Right ventricle myocardium inferior (tissue), 1 donor: ENCODE data around the gene FOXJ1. TPM values are rescaled to one million over a fixed set of nuclear protein-coding genes. Genes with fewer than 3 reads are reported as not detected.

Experiments used
- ATAC-seq: fragments of 200-7000 bp; cut with Tn5 transposase; one replicate; pipeline ENCODE4 v1.9.1; 2020; ENCODE audit warnings: mild to moderate bottlenecking, moderate library complexity
- DNase-seq: peaks from one replicate; pipeline ENCODE4 v3.0.0; 2021; ENCODE audit errors: missing footprints
- intact Hi-C: fragments of 100-400 bp; cut with DNase I; formaldehyde crosslinking; loops from one replicate; pipeline ENCODE4 v1.11.0; 2022
- total RNA-seq: library from RNA; stranded (reverse); fragmentation: NEBNext Ultra II Directional; extraction: Animal tissue kit (Norgen Biotek cat#: 25700); gene quantifications from one replicate; pipeline ENCODE4 v1.2.1, GENCODE V29; 2021
- donor health status: DM: no; HTN: yes; CAD: no; lungs with severe emphysema.

FOXJ1 gene
- total RNA-seq, 1 donor from 2014 or later = not detected

GRCh38 chr17:76164331-76164730 is 23.3 kb upstream of the FOXJ1 start:
- intact Hi-C loops = no loop called here
- DNase-seq = no peak
- ATAC-seq = no peak

DNA sequence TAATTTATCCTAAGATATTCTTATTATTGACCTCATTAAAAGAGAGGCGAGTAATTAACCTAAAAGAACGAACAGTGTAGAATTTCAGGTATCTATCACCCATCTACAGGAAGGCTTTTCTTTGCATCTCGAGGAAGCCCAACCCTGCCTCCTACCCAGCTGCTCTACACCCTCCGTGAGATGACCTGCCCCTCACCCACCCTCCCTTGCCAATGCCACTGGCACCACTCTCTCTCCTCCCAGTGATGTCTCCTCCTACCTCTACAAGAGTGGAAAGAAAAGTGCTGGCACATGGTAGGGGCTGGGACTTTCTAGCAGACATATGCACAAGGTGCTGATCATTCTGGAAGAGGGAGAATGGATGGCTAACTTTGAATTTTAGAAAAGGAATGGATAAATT is 22.9 kb upstream of the FOXJ1 start:
- ATAC-seq (no peak), DNase-seq (no peak)
- intact Hi-C loops = no loop called here

GRCh38 chr17:76161619-76162266 is 20.7 kb upstream of the FOXJ1 start:
- intact Hi-C loops = no loop called here
- no peak for DNase-seq
- ATAC-seq = no peak

DNA sequence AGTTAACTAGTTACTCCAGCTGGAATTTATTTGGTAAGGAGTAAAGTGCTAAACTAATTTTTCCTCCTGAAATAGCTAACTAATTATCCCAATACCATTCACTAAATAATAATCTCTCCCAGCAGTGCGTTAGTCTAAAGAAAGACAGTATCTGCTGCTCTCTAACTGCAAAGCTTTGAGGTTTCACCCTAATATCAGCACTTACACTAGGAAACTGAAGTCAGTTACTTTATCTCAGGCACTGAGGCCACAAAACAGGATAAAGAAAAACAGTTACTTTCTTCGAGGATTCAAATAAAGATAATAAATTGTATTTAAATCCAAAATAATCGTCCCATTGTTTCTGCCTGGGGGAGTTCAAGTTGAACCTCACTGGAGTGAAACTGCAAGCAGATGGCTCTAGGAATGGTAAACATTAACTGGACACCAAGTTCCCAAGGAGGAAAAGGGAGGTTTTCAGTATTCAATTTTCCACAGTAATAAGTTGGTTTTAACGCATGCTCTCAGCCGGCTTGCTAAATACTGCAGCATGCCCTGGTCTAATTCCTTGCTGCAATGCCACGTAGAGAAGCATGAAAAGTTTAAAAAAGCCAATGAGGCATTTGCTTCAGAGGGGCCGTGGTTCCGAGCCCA is 20.0 kb upstream of the FOXJ1 start:
- no peak for ATAC-seq
- no peak for DNase-seq
- intact Hi-C loops = no loop called here

- ATAC-seq (no peak), DNase-seq (no peak)
Measured at GRCh38 chr17:76159157-76159556, 18.1 kb upstream of the FOXJ1 start.

GRCh38 chr17:76157759-76158158 is 16.7 kb upstream of the FOXJ1 start:
- DNase-seq (no peak), ATAC-seq (no peak)
- intact Hi-C loops = no loop called here

More at GRCh38 chr17:76159157-76159556, 18.1 kb upstream of the FOXJ1 start:
- intact Hi-C loops = no loop called here

- DNase-seq (no peak), ATAC-seq (no peak)
- intact Hi-C loops = no loop called here
Measured at GRCh38 chr17:76156662-76156991, 15.6 kb upstream of the FOXJ1 start.

- ATAC-seq (no peak), DNase-seq (no peak)
- intact Hi-C loops = no loop called here
Measured at GRCh38 chr17:76155988-76156661, 15.1 kb upstream of the FOXJ1 start.

DNA sequence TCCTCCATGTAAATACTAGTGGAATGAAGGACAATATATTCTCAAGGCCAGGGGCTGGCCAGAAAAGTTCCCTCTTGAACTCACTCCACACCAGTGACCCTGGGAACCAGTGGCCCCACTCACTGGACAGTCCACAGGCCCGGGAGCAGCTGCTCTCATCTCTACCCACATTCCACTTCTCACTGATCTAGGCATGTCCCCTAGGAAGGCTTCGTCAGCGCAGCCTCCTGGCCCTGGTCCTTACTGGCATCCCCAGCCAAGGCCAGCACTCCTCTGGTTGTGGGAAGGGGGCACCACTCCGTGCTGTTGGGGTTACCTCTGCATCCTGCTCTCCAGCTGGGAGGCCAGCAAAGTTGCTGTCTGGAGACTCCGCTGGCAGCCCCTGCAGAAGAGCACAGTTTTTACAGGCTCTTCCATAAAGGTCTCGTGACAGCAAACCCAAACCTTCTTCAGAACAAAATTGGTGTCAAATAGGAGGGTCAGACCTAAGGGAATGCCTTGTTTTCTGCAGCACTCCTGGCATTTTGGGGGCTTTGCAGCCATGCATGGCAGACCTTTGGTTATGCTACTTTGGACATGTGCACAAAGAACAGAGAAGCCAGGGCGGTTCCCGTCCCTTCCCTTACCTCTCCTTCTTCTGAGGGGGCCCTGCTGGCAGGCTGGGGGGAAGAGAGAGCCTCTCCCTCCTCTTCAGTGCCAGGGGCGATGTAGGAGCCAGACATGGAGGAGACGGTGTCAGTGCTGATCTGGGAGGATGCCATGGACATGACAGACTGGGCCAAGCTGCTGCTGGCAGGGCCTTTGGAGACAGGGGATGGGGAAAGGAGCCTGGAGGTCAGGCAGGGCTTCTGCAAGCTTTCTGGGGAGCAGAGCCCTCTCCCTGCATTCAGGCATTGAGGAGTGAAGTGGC is 14.1 kb upstream of the FOXJ1 start:
- intact Hi-C loops = no loop called here
- peak; percentile 39 for ATAC-seq
- DNase-seq = no peak

GRCh38 chr17:76154292-76154691 is 13.2 kb upstream of the FOXJ1 start:
- ATAC-seq = no peak
- DNase-seq = no peak
- intact Hi-C loops = no loop called here

DNA sequence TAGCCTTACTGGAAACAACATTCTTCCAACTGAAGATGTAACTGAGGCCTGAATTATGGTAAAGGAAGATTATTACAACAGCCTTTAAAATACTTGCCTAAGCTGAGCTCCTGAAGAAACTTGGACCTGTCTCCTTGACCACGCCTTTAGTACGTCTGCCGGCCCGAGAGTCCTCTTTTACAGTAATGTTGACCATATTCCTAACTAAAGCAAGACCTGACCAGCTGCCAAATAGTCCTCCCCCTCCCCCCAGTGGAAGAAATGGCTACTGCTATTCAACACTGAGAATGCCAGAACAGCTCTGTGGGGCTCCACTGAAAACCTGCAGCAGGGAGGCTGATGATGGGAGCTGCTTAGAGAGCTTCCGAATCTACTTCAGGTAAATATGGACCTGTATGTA is 12.6 kb upstream of the FOXJ1 start:
- ATAC-seq (no peak), DNase-seq (no peak)
- intact Hi-C loops = no loop called here

- ATAC-seq = no peak
- DNase-seq = no peak
- intact Hi-C loops = no loop called here
Measured at GRCh38 chr17:76153202-76153601, 12.2 kb upstream of the FOXJ1 start.

GRCh38 chr17:76152591-76152990 is 11.5 kb upstream of the FOXJ1 start:
- ATAC-seq (no peak), DNase-seq (no peak)
- intact Hi-C loops = no loop called here

DNA sequence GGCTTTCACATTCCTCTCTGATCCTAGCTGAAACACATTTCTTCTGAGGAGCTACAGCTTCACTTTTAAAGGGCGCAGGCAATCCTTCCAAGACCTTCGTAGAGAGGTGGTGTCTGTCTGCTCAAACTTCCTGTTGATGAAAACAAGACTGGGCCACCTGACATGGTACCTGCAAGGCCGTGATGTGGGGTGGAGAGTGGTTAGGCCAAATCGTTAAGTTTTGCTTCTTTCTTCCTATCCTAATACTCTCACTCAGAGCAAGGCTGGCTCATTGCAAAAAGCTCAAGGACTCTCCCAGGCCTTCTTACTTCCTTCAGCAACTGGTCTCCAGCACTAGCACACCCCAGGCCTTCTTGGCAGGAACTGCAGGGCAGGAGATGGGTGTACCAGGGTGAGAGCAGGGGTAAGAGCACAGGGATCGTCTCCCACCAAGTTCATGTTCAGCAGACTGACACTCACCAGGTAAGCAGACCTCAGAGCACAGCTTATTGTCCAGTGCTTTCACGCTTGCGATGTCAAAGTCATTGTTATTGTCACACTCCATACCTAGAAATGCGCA is 10.9 kb upstream of the FOXJ1 start:
- DNase-seq (no peak), ATAC-seq (no peak)
- intact Hi-C loops = no loop called here

DNA sequence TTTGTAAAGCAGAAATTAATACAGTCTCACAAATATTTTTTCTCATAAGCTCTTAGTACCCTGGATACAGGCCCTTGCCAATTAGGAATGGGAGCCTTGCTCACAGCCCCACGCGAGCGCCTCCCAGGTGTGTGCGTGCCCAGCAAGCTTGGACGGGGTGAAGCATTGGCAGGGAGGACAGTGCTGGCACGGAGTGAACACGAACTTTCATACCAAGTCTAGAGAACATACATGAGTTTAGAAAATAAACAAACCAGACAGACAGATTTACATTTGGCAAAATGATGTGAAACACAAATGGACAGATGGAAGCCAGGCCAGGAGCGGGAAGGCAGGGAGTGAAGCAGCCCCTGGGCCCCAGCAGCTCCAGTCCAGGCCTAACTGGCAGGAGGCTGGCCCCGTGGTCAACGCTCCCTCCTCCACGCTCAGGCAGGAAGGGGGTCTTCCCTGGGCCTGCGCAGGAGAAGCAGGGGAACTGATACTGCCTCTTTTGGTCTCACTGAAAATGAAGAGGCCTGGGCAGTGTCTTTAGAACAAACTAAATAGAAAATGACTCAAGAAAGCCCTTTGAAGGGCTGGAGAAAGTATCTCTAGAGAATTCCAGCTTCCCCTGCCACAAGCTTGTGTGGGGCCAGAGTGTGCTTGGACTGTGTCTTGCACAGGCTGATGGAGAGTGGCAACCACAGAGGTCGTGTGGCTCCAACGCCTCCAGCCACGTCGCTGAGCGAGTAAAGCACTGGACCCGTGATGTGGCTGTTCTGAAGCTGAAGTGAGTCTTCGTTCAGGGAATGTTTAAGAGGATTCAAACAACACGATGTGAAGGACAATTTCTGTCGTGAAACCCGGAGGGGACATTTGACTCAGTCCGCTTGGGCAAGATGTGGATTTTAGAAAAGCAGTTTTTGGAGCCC is 9.9 kb upstream of the FOXJ1 start:
- DNase-seq = no peak

GRCh38 chr17:76149214-76149613 is 8.2 kb upstream of the FOXJ1 start:
- intact Hi-C loops = no loop called here
- no peak for DNase-seq
- no peak for ATAC-seq

More for the DNA sequence above, 9.9 kb upstream of the FOXJ1 start:
- intact Hi-C loops = no loop called here
- ATAC-seq = no peak

- DNase-seq (no peak), ATAC-seq (no peak)
- intact Hi-C loops = no loop called here
Measured at GRCh38 chr17:76148015-76148326, 6.9 kb upstream of the FOXJ1 start.

DNA sequence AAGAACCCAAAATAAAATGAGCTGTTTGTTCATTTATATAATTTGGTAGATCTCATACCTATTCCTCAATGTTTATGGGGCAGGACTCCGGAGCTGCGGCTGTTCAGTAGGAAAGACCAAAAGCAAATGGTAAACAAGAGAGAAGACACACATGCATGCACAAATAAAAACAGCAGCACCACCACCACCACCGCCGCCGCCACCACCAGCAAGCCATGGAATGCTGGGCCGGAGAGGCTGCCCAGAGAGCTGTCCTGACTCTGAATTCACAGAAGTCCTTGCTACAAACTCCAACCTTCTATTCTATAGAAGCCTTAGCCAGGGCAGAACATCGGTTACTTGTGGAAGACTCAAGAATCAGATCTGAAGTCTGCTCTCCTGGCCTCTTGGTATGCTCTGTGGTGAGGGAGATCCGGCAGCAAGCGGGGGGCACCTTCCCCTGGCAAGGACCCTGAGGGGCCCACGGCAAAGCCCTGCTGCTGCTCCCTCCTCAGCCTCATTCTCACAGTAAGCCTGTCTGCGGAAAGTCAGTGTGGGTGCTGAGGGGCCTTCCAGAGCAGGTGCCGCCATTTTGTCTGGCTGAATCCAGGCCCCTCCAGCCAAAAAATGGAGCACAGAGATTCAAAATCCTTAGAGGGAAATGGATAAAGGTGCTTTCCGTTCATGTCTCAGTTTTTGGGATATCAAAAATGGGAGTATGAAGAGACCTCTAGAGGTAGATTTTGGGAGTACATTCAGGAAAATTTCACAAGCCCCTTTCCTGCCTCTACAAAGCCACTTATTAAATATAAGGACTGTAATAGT is 6.4 kb upstream of the FOXJ1 start:
- ATAC-seq = no peak
- intact Hi-C loops = no loop called here
- DNase-seq = no peak
